Activated T-helper 17 cell treated with anti-CD3 and anti-CD28 coated beads, Interleukin-2, amount 50 U/mL, for 72 hours (primary cell): ENCODE data around the gene ULK3. TPM values are rescaled to one million over a fixed set of nuclear protein-coding genes. Genes with fewer than 3 reads are reported as not detected.

Source experiments
- ATAC-seq: fragments of 150-1000 bp; cut with Tn5 transposase; replicated peaks from 2 replicates; pipeline ENCODE4 v1.10.0; 2021; ENCODE audit warnings: mild to moderate bottlenecking, moderate library complexity
- H3K27ac Mint-ChIP-seq: one replicate; pipeline ENCODE4 v1.8.0; 2022; ENCODE audit warnings: mixed read lengths
- H3K27me3 Mint-ChIP-seq: one replicate; pipeline ENCODE4 v1.8.0; 2022; ENCODE audit warnings: mixed read lengths
- H3K36me3 Mint-ChIP-seq: one replicate; pipeline ENCODE4 v1.8.0; 2022; ENCODE audit warnings: low read depth, mild to moderate bottlenecking, mixed read lengths
- H3K4me1 Mint-ChIP-seq: one replicate; pipeline ENCODE4 v1.8.0; 2022; ENCODE audit warnings: mixed read lengths
- H3K4me3 Mint-ChIP-seq: one replicate; pipeline ENCODE4 v1.8.0; 2022; ENCODE audit warnings: mild to moderate bottlenecking, mixed read lengths
- H3K9me3 Mint-ChIP-seq: one replicate; pipeline ENCODE4 v1.8.0; 2022; ENCODE audit warnings: mixed read lengths
- total RNA-seq, 2 donors: library from RNA; stranded (reverse); gene quantifications; one replicate each; pipeline ENCODE4 v1.2.3, GENCODE V29; 2022

Gene ULK3
- total RNA-seq, 2 donors from 2014 or later, result 44.1 to 46.7 TPM

GRCh38 chr15:74788683-74789151 lies 54.2 kb downstream of the ULK3 start:
- peaks cover 46% of the 10 kb centered on the region for H3K4me1 Mint-ChIP-seq
- H3K4me3 Mint-ChIP-seq, result peak overlapping the region; percentile 84
- no peaks in the 10 kb centered on the region for H3K9me3 Mint-ChIP-seq
- H3K27me3 Mint-ChIP-seq, result no peaks in the 10 kb centered on the region
- peak overlapping the region; percentile 89 for H3K27ac Mint-ChIP-seq
- peaks cover 84% of the 10 kb centered on the region for H3K36me3 Mint-ChIP-seq
- ATAC-seq, result peak; percentile 31

- Mint-ChIP-seq H3K9me3 (no peaks in the 10 kb centered on the region), H3K27me3 (no peaks in the 10 kb centered on the region), H3K4me3 (peak overlapping the region; percentile 84), H3K36me3 (peaks cover 89% of the 10 kb centered on the region), H3K27ac (peak overlapping the region; percentile 89), H3K4me1 (peaks cover 46% of the 10 kb centered on the region)
- no peak for ATAC-seq
Measured at GRCh38 chr15:74788042-74788682, 54.8 kb downstream of the ULK3 start.

- Mint-ChIP-seq H3K36me3 (peaks cover 96% of the 10 kb centered on the region), H3K27me3 (no peaks in the 10 kb centered on the region), H3K9me3 (no peaks in the 10 kb centered on the region), H3K4me1 (peaks cover 46% of the 10 kb centered on the region), H3K27ac (peak overlapping the region; percentile 89), H3K4me3 (peak overlapping the region; percentile 84)
- ATAC-seq, result peak; percentile 78
Measured at GRCh38 chr15:74787251-74788041, 55.5 kb downstream of the ULK3 start.

GRCh38 chr15:74786551-74787165 lies 56.3 kb downstream of the ULK3 start:
- Mint-ChIP-seq H3K27ac (peak overlapping the region; percentile 89), H3K9me3 (no peaks in the 10 kb centered on the region), H3K4me3 (peak overlapping the region; percentile 84), H3K27me3 (no peaks in the 10 kb centered on the region), H3K4me1 (peaks cover 39% of the 10 kb centered on the region), H3K36me3 (peaks cover 90% of the 10 kb centered on the region)
- no peak for ATAC-seq

Other genes starting within 250 kb of the ULK3 start
- gene CLK3, start 227.3 kb downstream of the ULK3 start, total RNA-seq, result 100 to 1,000 TPM; 117 to 179 TPM
- 10 to 100 TPM; 47.9 to 56.0 TPM for gene EDC3, start 147.1 kb downstream of the ULK3 start, total RNA-seq
- 10 to 100 TPM in 1 of 2 donors, 1 to 10 TPM in 1; 3.3 to 11.4 TPM for gene CYP1A1, start 117.6 kb downstream of the ULK3 start, total RNA-seq
- gene CYP1A2, start 94.3 kb downstream of the ULK3 start, total RNA-seq, result not detected
- gene CSK, start 61.1 kb downstream of the ULK3 start, total RNA-seq, result 100 to 1,000 TPM; 176 to 316 TPM
- 1 to 10 TPM in 1 of 2 donors, under 1 TPM in 1; 0.82 to 1.6 TPM for gene LMAN1L, start 30.3 kb downstream of the ULK3 start, total RNA-seq
- gene CPLX3, start 16.5 kb downstream of the ULK3 start, total RNA-seq, result under 1 TPM; 0.15 to 0.19 TPM
- gene SCAMP2, start 30.2 kb upstream of the ULK3 start, total RNA-seq, result 100 to 1,000 TPM in 1 of 2 donors, 10 to 100 TPM in 1; 87.1 to 111 TPM
- 10 to 100 TPM; 51.8 to 98.5 TPM for gene MPI, start 46.9 kb upstream of the ULK3 start, total RNA-seq
- gene FAM219B, start 63.7 kb upstream of the ULK3 start, total RNA-seq, result 10 to 100 TPM; 65.6 to 98.3 TPM
- 100 to 1,000 TPM; 242 to 337 TPM for gene COX5A, start 94.9 kb upstream of the ULK3 start, total RNA-seq
- gene RPP25, start 113.6 kb upstream of the ULK3 start, total RNA-seq, result 1 to 10 TPM; 2.4 to 9.6 TPM
- 1 to 10 TPM; 5.1 to 5.3 TPM for gene SCAMP5, start 152.4 kb upstream of the ULK3 start, total RNA-seq
- 10 to 100 TPM; 24.2 to 27.5 TPM for gene PPCDC, start 180.4 kb upstream of the ULK3 start, total RNA-seq